GM21367 (cell line): Measurements from ENCODE around the gene GREM1.

ENCODE experiments used
- ATAC-seq: cut with Tn5 transposase; IDR thresholded peaks from one replicate; pipeline ENCODE4 v1.9.1; 2021; ENCODE audit not compliant: unreplicated experiment

Gene GREM1

DNA sequence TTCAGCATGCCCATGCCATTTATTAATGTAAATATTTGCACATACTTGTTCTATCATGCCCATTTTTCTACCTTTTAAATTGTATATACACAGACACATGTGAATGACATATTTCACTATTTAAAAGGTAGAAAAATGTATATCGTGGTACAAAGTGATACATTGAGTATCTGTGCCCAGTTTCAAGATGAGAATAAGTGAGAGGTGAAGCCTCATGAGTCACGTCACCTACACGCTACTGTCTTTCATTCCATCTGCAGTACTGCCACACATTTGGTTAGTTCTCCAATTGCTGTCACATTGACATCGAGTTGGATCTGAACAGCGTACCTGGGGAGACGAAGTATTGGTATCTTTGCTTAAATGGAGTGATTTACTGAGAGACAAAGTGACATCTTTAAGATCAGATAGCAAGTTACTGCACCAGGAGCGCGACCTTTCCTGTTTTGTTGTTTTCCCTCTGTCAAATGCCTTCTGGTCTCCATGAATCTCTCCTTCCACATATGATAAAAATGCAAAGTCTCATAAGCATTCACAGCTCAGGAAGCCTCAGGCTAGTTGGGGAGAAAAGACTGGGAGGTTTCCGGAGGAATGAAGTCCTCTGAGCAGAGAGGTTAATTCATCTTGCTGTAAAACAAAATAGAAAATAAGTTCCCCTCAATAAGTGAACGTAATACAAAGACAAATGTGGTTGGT, 12.0 kb downstream of the GREM1 start:
- ATAC-seq, result no peak

DNA sequence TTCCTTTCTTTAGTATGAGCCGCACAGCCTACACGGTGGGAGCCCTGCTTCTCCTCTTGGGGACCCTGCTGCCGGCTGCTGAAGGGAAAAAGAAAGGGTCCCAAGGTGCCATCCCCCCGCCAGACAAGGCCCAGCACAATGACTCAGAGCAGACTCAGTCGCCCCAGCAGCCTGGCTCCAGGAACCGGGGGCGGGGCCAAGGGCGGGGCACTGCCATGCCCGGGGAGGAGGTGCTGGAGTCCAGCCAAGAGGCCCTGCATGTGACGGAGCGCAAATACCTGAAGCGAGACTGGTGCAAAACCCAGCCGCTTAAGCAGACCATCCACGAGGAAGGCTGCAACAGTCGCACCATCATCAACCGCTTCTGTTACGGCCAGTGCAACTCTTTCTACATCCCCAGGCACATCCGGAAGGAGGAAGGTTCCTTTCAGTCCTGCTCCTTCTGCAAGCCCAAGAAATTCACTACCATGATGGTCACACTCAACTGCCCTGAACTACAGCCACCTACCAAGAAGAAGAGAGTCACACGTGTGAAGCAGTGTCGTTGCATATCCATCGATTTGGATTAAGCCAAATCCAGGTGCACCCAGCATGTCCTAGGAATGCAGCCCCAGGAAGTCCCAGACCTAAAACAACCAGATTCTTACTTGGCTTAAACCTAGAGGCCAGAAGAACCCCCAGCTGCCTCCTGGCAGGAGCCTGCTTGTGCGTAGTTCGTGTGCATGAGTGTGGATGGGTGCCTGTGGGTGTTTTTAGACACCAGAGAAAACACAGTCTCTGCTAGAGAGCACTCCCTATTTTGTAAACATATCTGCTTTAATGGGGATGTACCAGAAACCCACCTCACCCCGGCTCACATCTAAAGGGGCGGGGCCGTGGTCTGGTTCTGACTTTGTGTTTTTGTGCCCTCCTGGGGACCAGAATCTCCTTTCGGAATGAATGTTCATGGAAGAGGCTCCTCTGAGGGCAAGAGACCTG, 13.2 kb downstream of the GREM1 start:
- ATAC-seq, result no peak

DNA sequence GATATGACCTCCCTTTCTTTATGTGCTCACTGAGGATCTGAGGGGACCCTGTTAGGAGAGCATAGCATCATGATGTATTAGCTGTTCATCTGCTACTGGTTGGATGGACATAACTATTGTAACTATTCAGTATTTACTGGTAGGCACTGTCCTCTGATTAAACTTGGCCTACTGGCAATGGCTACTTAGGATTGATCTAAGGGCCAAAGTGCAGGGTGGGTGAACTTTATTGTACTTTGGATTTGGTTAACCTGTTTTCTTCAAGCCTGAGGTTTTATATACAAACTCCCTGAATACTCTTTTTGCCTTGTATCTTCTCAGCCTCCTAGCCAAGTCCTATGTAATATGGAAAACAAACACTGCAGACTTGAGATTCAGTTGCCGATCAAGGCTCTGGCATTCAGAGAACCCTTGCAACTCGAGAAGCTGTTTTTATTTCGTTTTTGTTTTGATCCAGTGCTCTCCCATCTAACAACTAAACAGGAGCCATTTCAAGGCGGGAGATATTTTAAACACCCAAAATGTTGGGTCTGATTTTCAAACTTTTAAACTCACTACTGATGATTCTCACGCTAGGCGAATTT, 14.9 kb downstream of the GREM1 start:
- no peak for ATAC-seq

DNA sequence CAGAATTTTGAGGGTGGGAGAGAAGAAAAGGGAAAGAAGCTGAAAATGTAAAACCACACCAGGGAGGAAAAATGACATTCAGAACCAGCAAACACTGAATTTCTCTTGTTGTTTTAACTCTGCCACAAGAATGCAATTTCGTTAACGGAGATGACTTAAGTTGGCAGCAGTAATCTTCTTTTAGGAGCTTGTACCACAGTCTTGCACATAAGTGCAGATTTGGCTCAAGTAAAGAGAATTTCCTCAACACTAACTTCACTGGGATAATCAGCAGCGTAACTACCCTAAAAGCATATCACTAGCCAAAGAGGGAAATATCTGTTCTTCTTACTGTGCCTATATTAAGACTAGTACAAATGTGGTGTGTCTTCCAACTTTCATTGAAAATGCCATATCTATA, 15.5 kb downstream of the GREM1 start:
- ATAC-seq, result no peak

DNA sequence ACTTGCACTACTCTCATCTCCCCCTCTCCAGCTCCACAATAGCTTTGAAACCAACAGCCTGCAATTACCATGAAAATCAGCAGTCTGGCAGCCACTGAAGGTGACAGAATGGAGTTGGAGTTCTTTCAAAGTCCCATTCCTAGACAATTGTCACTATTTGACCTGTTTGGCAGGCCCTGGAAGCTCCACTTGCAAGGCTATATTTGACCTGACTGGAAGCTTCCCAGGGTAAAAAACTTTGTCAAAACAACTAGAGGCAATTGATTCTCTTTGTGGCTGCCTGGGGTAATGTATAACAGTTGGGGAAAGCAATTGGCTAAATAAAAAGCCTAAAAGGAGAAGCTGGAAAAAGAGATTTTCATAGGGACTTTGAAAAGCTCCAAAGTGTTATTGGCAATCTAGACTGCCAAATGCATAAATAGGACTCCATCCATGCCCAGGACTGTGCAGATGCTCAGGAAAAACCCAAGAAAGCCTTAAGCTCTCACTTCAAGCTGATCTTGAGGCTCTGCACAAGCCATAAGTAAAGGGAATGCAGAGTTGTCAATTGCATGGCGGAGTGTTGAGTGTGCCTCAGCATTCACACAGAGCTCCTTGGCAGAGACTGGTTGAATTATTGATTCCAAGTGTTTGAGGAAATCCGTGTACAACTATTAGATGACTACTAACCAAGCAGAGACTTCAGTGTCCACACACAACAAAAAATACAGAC, 18.3 kb downstream of the GREM1 start:
- no peak for ATAC-seq

DNA sequence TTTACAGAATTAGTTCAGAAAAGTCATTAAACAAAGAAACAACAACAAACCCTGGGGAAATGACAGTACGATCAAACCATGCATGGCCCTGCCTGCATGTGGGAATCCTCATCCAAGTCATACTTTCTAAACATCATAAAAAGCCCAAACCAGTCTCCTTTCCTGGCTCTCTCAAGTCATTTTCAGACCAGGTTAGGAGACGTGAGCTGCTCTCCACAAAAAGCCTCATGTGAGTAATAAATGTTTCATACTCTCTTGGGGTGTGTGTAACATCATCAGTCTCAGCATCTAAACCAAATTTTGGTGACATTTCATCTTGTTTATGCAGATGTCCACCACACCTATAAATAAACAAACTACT, 18.9 kb downstream of the GREM1 start:
- no peak for ATAC-seq

DNA sequence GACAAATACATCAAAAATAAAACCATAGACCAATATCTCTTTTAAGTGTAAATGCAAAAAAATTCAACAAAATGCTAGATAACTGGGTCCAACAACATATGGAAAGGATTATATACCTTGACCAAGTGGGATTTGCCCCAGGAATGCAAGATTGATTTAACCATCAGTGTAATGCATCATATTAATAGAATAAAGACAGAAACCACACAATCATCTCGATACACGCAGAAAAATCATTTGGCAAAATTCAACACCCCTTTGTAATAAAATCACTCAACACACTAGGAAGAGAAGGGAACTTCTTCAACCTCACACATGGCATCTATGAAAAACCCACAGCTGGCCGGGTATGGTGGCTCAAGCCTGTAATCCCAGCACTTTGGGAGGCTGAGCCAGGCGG, 19.5 kb downstream of the GREM1 start:
- no peak for ATAC-seq

DNA sequence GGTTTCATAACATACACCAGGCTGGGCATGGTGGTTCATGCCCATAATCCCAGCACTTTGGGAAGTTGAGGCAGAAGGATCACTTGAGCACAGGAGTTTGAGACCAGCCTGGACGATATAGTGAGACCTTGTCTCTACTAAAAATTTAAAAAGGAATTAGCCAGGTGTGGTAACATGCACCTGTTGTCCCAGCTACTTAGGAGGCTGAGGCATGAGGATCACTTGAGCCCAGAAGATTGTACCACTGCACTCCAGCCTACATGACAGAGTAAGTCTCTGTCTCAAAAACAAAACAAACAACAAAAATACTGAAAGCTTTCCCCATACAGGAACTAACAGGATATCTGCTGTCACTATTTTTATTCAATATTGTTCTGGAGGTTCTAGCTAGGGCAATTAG, 20.9 kb downstream of the GREM1 start:
- ATAC-seq, result no peak

DNA sequence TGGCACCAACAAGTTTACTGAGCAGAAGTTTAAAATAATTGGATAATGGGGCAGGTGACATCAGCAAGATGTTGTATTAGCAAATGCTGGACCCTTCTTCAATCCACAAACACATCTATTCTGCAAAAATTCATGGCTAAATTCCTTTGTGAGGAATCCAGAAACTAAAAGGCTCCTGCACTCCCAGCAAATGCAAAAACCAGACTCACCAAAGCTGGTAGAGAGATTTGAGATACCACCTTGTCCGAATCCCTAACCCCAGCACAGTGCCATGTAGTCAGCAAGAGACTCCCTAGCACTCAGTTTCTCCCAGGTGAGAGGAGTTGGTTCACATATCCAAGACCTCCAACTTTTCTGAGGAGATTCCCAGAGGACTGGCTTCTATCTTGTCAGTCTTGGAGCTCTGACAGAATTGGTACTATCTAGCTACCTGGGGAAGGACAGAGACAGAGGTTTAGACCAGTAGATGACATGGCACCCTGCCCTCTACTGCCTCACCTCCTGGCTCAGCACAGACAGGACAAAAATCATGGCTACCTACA, 21.8 kb downstream of the GREM1 start:
- ATAC-seq, result no peak

DNA sequence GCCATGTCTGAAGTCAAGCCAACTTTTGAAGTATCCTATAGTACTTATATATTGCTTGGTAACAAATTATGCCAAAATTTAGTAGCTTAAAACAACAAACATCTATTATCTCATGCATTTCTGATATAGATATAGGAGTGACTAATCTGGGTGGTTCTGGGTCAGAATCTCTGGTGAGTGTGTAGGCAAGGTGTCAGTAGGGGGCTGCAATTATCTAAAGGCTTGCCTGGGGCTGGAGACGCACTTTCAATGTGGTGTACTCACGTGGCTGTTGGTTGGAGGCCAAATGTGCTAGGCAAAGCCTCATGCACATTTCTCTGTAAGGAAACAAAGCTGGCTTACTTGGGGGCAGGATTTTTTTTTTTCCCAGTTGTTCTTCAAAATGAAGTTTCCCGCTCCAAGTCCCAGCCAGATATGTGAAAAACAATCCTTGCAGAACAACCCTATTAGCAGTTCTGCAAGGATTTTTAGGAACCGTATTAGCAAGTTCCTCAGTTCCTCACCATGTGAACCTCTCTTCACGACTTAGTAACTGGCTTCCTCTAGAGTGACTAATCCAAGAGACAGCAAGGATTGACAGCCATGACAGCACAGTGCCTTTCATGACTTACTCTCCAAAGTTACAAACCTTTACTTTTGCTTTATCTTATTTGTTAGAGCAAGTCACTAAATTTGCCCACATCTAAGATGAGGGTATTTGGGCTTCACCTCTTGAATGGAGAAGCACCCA, 25.8 kb downstream of the GREM1 start:
- ATAC-seq, result no peak

DNA sequence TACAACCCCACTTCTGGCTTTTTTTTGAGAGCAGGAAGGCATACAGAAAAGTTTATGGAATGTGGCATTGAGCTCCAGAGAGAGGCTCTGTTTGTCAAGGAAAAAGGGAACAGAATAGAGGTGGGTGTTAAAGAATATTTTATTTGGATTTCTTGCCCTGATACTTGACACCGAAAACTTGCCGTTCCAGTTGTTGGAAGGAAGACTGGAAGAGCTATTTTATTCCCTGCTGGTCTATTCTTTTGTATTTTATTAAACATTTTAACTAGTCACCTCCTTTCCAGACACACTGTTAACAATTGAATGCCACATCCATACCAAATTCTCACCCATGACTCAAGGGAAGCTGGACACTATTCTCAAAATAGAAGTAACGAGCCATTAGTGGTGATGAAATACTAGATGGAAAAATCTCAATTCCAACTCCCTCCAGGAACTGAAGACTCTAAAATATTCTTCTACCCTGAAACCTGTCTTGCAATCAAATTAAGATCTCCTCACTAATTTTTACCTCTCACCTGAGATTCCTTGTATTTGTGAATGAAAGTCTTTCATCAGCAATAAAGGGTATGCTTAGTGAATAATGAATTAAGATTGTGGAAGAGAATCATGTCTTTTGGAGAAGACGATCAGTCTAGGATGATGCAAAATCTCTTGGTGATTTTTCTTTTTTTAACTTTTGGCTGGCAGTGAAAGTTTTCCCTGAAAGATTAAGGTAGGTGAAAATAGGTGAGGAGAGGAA, 28.5 kb downstream of the GREM1 start:
- ATAC-seq, result no peak

DNA sequence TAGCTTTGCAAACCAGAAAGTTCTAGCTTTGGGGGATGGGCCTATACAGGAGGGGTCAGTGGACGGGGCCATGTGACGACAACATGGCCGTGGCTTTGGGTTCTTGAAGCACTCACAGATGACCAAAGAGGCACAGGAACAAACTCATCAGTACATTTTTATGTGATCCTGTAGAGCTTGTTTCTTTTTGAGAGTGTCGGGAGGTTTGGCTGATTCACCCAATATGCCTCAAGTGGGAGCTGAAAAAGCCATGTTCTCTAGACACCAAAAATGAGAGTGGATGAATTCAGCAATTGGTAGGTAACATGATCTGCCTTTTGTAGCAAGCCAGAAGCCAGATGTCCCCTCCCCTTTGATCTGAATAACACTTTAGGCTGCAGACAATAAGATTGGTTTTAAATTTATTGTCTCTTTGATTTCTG, 30.1 kb downstream of the GREM1 start:
- no peak for ATAC-seq

DNA sequence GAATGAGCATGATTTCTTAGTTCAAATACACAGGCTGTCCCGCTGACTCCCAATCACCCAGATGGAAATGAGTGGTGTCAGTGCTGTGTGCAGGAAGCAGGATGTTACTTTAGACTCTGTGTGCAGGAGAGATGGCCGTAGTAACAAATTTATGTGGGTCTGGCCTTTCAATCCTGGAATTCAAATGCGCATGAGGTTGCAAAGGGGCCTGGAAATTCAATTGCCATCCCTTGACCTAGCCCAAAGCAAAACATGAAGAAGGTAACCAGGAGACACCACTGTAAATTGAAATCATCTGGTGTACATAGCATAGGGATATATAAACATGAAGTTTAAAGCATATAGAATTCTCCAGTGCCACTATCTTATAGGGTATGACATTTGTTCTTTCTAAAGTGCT, 33.2 kb downstream of the GREM1 start:
- no peak for ATAC-seq

DNA sequence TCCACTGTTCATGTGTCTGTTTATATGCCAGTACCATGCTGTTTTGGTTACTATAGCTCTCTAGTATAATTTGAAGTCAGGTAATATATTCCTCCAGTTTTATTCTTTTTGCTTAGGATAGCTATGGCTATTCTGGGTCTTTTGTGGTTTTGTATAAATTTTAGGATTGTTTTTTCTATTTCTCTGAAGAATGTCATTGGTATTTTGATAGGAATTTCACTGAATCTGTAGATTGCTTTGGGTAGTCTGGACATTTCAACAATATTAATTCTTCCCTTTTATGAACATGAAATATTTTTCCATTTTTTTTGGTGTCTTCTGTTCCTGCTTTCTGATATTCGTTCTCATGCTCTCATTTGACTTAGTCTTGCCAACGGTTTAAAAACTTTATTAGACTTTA, 39.6 kb downstream of the GREM1 start:
- no peak for ATAC-seq

DNA sequence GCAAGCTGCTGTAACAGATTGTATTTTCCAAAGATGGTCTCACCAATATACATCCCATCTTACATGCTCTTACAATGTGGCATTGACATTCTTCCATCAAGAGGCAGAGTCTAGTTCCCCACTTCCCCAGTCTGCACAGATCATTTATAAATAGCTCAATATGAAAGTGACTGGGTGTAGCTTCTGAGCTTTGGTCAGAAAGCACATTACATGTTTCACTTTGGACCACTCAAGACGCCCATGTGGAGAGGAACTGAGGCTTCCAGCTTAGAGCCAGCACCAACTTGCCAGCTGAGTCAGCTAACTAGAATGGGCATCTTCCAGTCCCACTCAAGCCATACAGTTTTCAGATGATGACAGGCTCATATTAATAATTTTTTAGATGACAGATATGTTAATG, 45.5 kb downstream of the GREM1 start:
- peak; percentile 40 for ATAC-seq

DNA sequence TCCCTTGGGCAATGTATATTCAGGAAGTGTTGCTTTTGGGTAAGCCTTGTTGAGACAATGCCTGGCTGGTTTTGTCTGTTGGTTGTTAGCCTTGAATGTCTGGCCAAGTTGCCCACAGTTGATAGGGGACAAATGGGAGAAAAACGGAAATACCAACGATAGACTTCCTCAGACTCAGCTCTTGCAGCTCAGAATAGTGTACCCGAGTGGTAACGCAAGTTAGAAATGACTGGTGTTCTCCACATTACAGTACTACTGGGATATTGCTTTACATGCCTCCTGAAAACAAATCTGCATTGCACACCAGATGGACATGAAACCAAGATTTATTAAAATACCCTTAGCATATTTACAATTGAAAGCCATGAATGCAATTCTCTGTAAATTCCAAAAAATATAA, 47.4 kb downstream of the GREM1 start:
- no peak for ATAC-seq

DNA sequence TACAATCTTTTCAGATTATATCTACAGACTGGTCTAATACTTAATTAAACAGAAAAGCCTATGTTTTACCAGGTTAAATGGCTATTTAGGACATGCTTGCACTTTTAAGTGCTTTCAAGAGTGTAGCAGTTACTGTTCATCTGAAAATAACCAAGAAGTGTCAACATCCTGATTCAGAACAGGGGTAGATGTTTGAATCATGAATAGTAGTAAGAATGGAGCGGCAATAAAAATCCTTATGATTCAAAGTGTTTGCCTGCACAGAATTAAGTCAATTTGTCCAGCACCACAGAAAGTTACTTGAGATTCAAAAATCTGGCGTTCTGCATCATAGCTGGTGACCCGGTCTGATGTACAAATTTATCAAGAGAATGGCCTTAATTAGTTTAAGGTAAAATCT, 48.3 kb downstream of the GREM1 start:
- ATAC-seq, result no peak

DNA sequence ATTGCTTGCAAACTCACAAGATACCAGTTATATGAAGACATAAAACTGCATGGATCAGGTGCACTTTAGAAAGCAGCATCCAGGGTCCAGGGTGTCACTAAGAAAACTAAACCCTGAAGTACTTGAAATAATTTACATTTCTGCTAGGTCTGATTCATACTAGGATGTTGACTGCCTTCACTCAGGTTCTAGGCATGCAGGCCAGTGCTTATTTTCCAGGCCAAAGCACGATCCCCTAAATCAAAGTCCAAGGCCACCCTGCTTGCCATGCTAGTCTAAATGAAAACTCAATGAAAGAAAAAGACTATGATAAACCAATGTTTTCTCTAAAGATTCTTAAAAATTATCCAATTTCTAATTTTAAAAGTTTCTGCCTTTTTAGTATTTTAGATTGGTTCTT, 49.4 kb downstream of the GREM1 start:
- ATAC-seq, result no peak

DNA sequence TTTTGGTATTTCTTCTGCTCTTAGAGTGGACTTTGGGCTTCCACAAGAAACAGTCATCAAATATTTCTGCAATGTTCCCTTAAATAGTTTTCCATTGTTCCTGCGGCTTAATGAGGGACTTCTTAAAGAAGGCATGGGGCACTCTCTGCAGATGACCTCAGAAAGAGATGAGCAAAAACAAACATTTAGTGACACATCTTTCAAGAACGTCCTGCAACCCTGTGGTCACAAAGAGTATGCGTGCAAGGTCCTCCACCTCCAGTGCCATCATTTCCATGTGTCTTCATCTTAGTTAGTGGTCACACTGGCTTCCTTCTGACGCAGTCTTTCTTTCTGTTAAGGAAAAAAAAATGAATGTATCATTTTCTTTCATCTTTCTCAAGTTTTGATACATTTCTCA, 56.2 kb downstream of the GREM1 start:
- no peak for ATAC-seq

DNA sequence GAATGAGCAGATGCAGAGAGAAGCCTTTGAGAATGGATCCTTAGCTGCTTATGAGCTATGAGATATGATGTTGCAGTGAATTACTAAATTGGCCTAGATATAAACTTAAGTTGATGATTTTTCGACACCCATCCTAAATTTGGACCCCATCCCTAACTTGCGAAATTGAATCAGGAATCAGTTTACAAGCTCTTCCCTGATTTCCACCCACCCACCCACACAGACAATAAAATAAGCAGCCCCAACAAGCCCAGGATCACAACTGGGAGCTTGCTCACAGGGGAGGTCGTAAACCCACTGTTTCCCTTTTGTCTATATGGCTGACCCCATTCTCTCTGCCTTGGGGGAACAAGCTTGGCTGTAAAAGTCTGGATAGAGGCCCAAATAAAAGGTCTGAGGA, 57.3 kb downstream of the GREM1 start:
- ATAC-seq, result no peak
